Calu3 (cell line): ENCODE measurements around the gene RABEP2. TPM values are rescaled to one million over a fixed set of nuclear protein-coding genes. Genes with fewer than 3 reads are reported as not detected.
A peak's percentile ranks its signal among the peaks of the same experiment; 100 is the strongest.
"Not testable (repeated sequence)": the region's sequence is repeated elsewhere in the genome, so short reads cannot be mapped to it uniquely, and the experiment has no call there.

Source experiments
- BruUV-seq: library from RNA; stranded (reverse); fragments of 400-500 nt; replicated peaks from 2 replicates; lab custom pipeline; 2021; lab: Mats Ljungman, UMichigan
- CTCF ChIA-PET: fragments of 300-600 bp; sonication (Branson Sonifier 250); formaldehyde crosslinking; loops from one replicate; lab custom pipeline; 2022; ENCODE audit warnings: antibody characterized with exemption; lab: Charles Lee
- DNase-seq: peaks from one replicate; pipeline ENCODE4 v3.0.0; 2022
- H3K27ac Mint-ChIP-seq: one replicate; pipeline ENCODE4 v1.8.0; 2022; ENCODE audit warnings: mixed read lengths; ENCODE audit not compliant: unreplicated experiment
- H3K27me3 Mint-ChIP-seq: one replicate; pipeline ENCODE4 v1.8.0; 2022; ENCODE audit warnings: mixed read lengths; ENCODE audit not compliant: unreplicated experiment
- H3K36me3 Mint-ChIP-seq: one replicate; pipeline ENCODE4 v1.8.0; 2022; ENCODE audit warnings: mild to moderate bottlenecking, moderate library complexity, mixed read lengths; ENCODE audit not compliant: insufficient read depth, unreplicated experiment
- H3K4me1 Mint-ChIP-seq: one replicate; pipeline ENCODE4 v1.8.0; 2022; ENCODE audit warnings: mild to moderate bottlenecking, low read depth, mixed read lengths; ENCODE audit not compliant: unreplicated experiment
- H3K4me3 Mint-ChIP-seq: one replicate; pipeline ENCODE4 v1.8.0; 2022; ENCODE audit warnings: mild to moderate bottlenecking, low read depth, moderate library complexity, mixed read lengths; ENCODE audit not compliant: unreplicated experiment
- H3K9me3 Mint-ChIP-seq: one replicate; pipeline ENCODE4 v1.8.0; 2022; ENCODE audit warnings: low read depth, mixed read lengths; ENCODE audit not compliant: unreplicated experiment
- intact Hi-C: fragments of 100-400 bp; cut with micrococcal nuclease; formaldehyde crosslinking; loops from one replicate; pipeline ENCODE4 v1.10.0; 2022; ENCODE audit not compliant: unreplicated experiment
- total RNA-seq: library from RNA; stranded (reverse); gene quantifications from 2 replicates; pipeline ENCODE4 v1.2.3, GENCODE V29; 2022
- TF ChIP-seq, protein P1 (sequence below): fragments of 200-600 bp; IDR thresholded peaks from one replicate; pipeline ENCODE4 v1.8.0; 2022; ENCODE audit warnings: antibody characterized with exemption; ENCODE audit not compliant: unreplicated experiment

Gene RABEP2
- total RNA-seq, 1 experiment from 2014 or later = 34.3 TPM

DNA sequence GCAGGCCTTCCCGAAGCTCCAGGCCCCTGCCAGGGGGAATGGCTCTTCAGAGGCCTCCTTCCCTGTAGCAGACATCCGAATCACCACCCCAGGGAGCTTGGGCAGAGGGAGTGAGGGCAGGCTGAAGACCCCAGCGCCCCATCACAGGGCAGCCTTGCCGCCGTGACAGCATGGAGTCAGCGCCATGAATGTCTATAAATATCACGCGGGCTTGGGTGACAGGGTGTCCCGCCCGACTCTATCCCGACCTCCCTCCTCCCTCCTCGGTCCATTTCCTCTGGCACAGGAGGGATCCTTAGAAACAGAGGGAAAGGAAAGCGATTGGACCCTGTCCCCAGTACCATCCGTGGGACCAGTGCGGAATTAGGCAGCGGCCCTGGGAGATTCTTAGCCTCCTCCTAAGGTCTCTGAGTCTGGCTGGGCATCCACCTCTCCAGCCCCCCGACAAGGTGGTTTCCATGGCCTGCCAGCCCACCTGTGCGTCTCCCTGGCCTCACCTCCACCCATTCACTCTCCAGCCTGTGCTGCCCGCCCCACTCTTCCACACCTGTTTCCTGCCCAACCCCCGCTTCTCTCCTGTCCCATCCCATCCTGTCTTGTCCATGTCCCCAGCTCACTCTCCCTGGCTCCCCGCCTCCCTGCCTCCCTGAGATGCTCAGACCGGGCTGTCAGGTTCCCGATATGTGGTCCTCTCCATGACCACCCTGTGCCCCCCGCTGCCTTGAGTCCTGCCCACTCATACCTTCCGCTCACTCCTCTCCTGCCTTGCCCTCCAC is 41.6 kb downstream of the RABEP2 start:
- H3K4me3 Mint-ChIP-seq = no peak overlapping the region
- CTCF ChIA-PET = no interaction called here
- peaks cover 37% of the 10 kb centered on the region for H3K36me3 Mint-ChIP-seq
- TF ChIP-seq, protein P1, sequence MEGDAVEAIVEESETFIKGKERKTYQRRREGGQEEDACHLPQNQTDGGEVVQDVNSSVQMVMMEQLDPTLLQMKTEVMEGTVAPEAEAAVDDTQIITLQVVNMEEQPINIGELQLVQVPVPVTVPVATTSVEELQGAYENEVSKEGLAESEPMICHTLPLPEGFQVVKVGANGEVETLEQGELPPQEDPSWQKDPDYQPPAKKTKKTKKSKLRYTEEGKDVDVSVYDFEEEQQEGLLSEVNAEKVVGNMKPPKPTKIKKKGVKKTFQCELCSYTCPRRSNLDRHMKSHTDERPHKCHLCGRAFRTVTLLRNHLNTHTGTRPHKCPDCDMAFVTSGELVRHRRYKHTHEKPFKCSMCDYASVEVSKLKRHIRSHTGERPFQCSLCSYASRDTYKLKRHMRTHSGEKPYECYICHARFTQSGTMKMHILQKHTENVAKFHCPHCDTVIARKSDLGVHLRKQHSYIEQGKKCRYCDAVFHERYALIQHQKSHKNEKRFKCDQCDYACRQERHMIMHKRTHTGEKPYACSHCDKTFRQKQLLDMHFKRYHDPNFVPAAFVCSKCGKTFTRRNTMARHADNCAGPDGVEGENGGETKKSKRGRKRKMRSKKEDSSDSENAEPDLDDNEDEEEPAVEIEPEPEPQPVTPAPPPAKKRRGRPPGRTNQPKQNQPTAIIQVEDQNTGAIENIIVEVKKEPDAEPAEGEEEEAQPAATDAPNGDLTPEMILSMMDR = no peak
- no peak overlapping the region for H3K27ac Mint-ChIP-seq
- H3K9me3 Mint-ChIP-seq = no peaks in the 10 kb centered on the region
- no peaks in the 10 kb centered on the region for H3K27me3 Mint-ChIP-seq
- BruUV-seq = no TSS peak
- H3K4me1 Mint-ChIP-seq = peaks cover 11% of the 10 kb centered on the region
- DNase-seq = no peak
- intact Hi-C loops = no loop called here

DNA sequence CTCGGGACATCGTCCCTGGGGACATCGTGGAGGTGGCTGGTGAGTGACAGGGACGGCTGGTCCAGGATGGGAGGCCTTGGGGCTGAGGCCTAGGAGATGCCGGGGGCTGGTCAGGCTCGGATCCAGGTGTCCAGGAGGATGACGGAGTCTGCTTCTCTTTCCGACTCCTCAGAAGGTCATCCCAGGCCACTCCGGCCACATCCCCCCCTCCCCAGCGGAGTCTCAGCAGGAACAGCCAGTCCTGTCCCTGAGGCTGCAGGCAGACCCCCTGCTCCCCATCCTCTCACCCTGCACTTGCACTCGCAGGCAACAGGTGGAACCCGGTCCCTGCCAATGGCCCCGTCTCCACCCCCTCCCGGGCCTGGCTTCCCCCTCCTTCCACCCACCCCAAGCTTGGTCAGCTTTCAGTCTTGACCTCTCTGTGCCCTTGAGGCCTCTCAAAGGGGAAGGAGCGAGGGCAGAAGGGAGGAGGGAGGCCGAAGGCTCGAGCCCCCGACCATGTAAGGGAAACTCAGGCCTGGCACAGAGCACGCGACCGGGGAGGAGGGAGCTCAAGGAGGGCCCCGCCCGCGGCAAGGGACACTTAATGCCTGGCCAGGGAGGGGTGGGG is 42.4 kb downstream of the RABEP2 start:
- no TSS peak for BruUV-seq
- Mint-ChIP-seq H3K9me3 (no peaks in the 10 kb centered on the region), H3K4me1 (peaks cover 13% of the 10 kb centered on the region), H3K27me3 (no peaks in the 10 kb centered on the region), H3K4me3 (no peak overlapping the region), H3K27ac (no peak overlapping the region), H3K36me3 (peaks cover 42% of the 10 kb centered on the region)
- TF ChIP-seq, protein P1 = no peak
- intact Hi-C loops = no loop called here
- no peak for DNase-seq
- CTCF ChIA-PET = no interaction called here

DNA sequence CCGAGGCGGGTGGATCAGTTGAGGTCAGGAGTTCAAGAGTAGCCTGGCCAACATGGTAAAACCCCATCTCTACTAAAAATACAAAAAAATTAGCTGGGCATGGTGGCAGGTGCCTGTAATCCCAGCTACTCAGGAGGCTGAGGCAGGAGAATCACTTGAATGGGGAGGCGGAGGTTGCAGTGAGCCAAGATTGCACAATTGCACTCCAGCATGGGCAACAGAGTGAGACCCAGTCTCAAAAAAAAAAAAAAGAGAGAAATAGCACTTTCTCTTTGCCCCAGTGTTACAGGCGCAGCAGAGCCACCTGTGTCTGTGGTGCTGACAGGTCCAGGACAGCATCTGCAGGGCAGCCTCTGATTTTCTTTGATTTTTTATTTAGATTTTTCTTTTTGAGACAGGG is 43.5 kb downstream of the RABEP2 start:
- H3K9me3 Mint-ChIP-seq, DNase-seq, BruUV-seq, intact Hi-C loops, H3K27me3 Mint-ChIP-seq, H3K27ac Mint-ChIP-seq: not testable (repeated sequence)
- Mint-ChIP-seq H3K4me3 (peak overlapping the region; percentile 88), H3K4me1 (peaks cover 13% of the 10 kb centered on the region), H3K36me3 (peaks cover 50% of the 10 kb centered on the region)
- CTCF ChIA-PET = interaction anchor here (0.7 kb wide), 1 partner anchor 47 kb away, joined by 3 read pairs; no protein-coding TSS in a partner anchor

DNA sequence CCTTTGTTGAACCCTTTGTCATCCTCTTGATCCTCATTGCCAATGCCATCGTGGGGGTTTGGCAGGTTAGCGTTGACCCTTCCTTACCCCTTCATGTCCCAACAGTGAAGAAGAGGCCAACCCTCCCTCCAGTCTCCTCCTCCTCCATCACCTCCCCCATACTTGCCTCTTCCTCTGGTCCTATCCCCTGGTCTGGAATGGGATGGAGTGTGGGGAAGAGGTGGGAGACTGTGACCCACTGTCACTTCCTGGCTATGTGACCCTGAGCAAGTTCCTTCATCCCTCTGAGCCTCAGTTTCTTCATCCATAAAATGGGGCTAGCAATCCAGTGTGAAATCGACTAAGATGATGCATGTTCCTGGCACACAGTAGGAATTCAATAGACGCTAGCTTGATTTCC is 44.1 kb downstream of the RABEP2 start:
- CTCF ChIA-PET = interaction anchor here (0.7 kb wide), 1 partner anchor 46 kb away, joined by 3 read pairs; no protein-coding TSS in a partner anchor
- DNase-seq = no peak
- no peaks in the 10 kb centered on the region for H3K27me3 Mint-ChIP-seq
- H3K9me3 Mint-ChIP-seq = no peaks in the 10 kb centered on the region
- no TSS peak for BruUV-seq
- H3K36me3 Mint-ChIP-seq = peaks cover 56% of the 10 kb centered on the region
- H3K4me1 Mint-ChIP-seq = peaks cover 13% of the 10 kb centered on the region
- TF ChIP-seq, protein P1 = no peak
- H3K27ac Mint-ChIP-seq = peak overlapping the region; percentile 68
- H3K4me3 Mint-ChIP-seq = peak overlapping the region; percentile 88
- intact Hi-C loops = no loop called here
